Measurements from ENCODE around the gene PCNX1.
A peak's percentile ranks its signal among the peaks of the same experiment; 100 is the strongest.

Gene PCNX1

GRCh38 chr14:70904373-70904772, 2.9 kb upstream of the PCNX1 start:
- H3K4me3 ChIP-seq (ENCODE audit: low read depth, low read length) = no peak overlapping the region
- in situ Hi-C loops (cut with HindIII; ENCODE audit: low sequenced_read_pairs) = no loop called here
- TF ChIP-seq, protein P1, sequence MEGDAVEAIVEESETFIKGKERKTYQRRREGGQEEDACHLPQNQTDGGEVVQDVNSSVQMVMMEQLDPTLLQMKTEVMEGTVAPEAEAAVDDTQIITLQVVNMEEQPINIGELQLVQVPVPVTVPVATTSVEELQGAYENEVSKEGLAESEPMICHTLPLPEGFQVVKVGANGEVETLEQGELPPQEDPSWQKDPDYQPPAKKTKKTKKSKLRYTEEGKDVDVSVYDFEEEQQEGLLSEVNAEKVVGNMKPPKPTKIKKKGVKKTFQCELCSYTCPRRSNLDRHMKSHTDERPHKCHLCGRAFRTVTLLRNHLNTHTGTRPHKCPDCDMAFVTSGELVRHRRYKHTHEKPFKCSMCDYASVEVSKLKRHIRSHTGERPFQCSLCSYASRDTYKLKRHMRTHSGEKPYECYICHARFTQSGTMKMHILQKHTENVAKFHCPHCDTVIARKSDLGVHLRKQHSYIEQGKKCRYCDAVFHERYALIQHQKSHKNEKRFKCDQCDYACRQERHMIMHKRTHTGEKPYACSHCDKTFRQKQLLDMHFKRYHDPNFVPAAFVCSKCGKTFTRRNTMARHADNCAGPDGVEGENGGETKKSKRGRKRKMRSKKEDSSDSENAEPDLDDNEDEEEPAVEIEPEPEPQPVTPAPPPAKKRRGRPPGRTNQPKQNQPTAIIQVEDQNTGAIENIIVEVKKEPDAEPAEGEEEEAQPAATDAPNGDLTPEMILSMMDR (IDR thresholded peaks at IDR 0.05; ENCODE audit: low read depth, low read length, missing control alignments) = no peak
- no peak for DNase-seq (ENCODE audit: low read depth)

DNA sequence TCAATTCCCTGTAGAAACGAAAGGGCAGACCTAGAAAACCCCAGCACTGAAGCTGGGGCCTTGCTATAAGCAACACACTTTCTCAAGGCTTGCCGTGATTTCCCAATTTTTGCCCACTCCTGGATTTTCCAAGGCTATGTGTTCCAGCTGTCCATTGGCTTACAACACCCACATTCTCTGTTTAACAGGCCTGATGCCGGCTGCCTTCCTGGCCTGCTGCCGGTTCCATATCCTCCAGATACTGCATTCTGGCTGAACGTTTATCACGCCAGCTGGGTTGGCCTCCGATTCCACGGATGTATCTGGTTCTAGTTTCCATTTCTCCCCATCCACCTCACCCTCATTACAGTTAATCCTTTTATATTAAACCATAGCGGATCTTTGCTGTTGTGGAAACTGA, 2.0 kb upstream of the PCNX1 start:
- in situ Hi-C loops (cut with HindIII; ENCODE audit: low sequenced_read_pairs) = no loop called here
- TF ChIP-seq, protein P1 (IDR thresholded peaks at IDR 0.05; ENCODE audit: low read depth, low read length, missing control alignments) = no peak
- no peak overlapping the region for H3K4me3 ChIP-seq (ENCODE audit: low read depth, low read length)
- DNase-seq (ENCODE audit: low read depth) = no peak

GRCh38 chr14:70906793-70907175, 475 bp upstream of the PCNX1 start:
- H3K4me3 ChIP-seq (ENCODE audit: low read depth, low read length) = peak overlapping the region; percentile 74
- DNase-seq (ENCODE audit: low read depth) = no peak
- TF ChIP-seq, protein P1 (IDR thresholded peaks at IDR 0.05; ENCODE audit: low read depth, low read length, missing control alignments) = no peak
- in situ Hi-C loops (cut with HindIII; ENCODE audit: low sequenced_read_pairs) = no loop called here

GRCh38 chr14:70907996-70908934, 1.0 kb downstream of the PCNX1 start:
- in situ Hi-C loops (cut with HindIII; ENCODE audit: low sequenced_read_pairs) = no loop called here
- DNase-seq (ENCODE audit: low read depth) = no peak

DNA sequence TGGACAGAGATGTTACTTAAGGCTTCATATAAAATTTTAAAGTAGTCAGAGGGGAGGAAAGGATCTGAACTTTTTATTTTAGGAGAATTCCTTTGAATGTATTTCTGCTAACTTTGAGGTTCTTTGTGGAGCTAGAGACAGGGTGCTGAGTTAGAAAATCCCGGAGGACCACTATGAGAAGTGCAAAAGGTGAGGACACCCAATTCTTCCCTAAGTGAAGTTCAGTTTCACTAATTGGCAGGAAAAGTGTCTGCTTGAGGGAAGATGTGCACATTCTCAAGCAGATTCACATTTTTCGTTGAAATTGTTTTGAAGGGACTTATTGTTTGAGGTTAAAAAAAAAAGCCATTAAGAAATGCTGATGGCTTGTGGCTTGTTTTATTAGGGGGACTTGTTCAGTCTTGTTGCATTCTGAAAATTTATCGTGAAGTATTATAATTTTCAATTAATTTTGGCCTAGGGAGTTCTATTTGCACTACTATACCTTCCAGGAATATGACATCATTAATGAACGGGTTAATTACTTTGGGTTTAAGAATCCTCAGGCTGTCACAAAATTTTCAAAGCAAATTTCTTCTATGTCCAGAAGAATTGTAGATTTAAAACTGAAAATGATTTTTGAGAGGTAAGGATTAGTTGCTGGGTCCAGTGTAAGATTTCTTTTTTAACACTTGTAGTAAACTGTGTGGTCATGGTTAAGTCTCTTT, 1.8 kb downstream of the PCNX1 start:
- in situ Hi-C loops (cut with HindIII; ENCODE audit: low sequenced_read_pairs) = no loop called here
- no peak for DNase-seq (ENCODE audit: low read depth)

More at GRCh38 chr14:70907996-70908934, 1.0 kb downstream of the PCNX1 start:
- H3K4me3 ChIP-seq (ENCODE audit: low read depth, low read length) = peak overlapping the region; percentile 74
- TF ChIP-seq, protein P1 (IDR thresholded peaks at IDR 0.05; ENCODE audit: low read depth, low read length, missing control alignments) = no peak

More for the DNA sequence above, 1.8 kb downstream of the PCNX1 start:
- TF ChIP-seq, protein P1 (IDR thresholded peaks at IDR 0.05; ENCODE audit: low read depth, low read length, missing control alignments) = no peak
- peak overlapping the region; percentile 74 for H3K4me3 ChIP-seq (ENCODE audit: low read depth, low read length)
